NCI-H128 (cell line): ENCODE measurements around the gene TPGS1.
A peak's percentile ranks its signal among the peaks of the same experiment; 100 is the strongest.

Experiments used
- DNase-seq: peaks from one replicate; lab custom pipeline; 2025; ENCODE audit not compliant: unreplicated experiment; lab: John Stamatoyannopoulos, UW

TPGS1 gene

DNA sequence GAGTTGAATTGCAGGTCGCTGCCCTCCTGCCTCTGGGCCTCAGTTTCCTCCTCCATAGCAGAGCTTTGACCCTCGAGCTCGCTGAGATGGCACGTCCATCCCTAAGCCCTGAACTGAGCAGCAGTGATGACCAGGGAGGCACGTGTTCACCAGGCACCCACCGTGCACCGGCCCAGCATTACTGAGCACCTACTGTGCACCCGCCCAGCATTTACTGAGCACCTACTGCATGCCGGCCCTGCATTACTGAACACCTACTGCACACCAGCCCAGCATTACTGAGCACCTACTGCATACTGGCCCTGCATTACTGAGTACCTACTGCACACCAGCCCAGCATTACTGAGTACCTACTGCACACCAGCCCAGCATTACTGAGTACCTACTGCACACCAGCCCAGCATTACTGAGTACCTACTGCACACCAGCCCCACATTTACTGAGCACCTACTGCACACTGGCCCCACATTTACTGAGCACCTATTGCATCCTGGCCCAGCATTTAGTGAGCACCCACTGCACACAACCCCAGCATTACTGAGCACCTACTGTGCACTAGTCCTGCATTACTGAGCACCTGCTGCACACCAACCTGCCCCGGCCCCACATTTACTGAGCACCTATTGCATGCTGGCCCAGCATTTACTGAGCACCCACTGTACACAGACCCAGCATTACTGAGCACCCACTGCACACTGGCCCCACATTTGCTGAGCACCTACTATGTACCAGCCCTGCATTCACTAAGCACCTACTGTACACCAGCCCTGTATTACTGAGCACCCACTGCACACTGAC is 6.3 kb downstream of the TPGS1 start:
- DNase-seq: no peak

GRCh38 chr19:514166-514663 is 6.9 kb downstream of the TPGS1 start:
- no peak for DNase-seq

DNA sequence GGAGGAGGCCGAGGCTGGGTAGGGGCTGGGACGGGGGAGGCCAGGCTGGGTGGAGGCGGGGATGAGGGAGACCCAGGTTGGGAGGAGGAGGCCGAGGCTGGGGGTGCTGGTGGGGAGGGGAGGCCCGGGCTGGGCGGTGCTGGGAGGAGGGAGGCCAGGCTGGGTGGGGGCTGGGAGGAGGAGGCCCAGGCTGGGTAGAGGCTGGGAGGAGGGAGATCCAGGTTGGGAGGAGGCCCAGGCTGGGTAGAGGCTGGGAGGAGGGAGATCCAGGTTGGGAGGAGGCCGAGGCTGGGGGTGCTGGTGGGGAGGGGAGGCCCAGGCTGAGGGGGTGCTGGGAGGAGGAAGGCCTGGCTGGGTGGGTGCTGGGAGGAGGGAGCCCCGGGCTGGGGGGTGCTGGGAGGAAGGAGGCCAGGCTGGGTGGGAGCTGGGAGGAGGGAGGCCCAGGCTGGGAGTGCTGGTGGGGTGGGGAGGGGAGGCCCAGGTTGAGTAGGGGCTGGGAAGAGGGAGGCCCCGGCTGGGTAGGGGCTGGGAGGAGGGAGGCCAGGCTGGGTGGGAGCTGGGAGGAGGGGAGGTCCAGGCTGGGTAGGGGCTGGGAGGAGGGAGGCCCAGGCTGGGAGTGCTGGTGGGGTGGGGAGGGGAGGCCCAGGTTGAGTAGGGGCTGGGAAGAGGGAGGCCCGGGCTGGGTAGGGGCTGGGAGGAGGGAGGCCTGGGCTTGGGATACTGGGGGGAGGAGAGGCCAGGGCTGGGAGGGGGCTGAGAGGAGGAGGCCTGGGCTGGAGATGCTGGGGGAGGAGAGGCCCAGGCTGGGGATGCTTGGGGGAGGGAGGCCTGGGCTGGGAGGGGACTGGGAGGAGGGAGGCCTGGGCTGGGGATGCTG is 10.7 kb downstream of the TPGS1 start:
- no peak for DNase-seq

GRCh38 chr19:518598-519231 is 11.4 kb downstream of the TPGS1 start:
- DNase-seq: no peak

- no peak for DNase-seq
These were observed 12.2 kb downstream of the TPGS1 start for GRCh38 chr19:519449-519865.

DNA sequence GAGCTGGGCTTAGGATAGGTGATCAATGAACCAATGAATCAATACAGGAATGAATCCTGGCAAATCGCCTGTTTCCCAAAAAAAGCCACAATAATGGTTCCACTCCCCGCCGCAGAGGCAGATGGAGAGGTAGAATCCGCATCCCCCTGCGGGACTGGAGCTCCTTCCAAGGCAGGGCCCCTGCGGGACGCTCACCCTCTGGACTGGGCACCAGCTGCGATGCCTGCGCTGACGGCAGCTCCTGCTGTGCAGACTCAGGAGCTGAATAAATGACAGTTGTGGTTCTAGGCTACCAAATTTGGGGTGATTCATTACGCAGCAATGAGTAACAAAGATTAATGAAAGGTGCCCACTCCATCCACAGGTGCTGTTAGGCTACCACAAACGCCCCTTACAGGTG is 15.4 kb downstream of the TPGS1 start:
- no peak for DNase-seq

DNA sequence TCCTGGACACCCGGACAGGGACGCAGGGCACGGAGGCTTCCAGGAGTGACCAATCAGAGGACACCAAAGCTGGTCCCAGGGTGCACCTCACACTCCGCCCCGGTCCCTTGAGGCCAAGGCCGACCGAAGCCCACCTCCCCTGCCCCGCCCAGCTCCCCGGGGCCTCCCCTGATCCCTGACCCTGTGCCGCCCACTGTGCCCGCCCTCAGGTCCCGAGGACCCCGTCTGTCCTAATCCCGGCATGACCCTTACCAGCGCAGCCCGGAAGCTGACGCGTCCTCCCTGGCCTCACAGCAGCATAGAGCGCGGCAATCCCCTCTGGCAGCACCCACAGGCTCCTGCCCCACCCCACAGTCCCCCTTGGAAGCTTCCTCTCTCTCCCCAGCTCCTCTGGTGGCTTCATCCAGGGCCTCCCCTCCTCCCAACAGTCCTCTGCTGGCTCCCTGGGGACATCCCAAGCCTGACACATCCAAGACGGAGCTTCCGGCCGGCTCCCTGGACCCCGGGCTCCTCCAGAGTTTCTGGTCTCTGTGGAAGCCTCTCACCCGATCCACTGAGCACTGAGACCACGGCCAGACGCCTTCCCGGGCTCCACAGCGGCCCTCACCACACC is 16.9 kb downstream of the TPGS1 start:
- no peak for DNase-seq

GRCh38 chr19:525029-525428 is 17.7 kb downstream of the TPGS1 start:
- no peak for DNase-seq

DNA sequence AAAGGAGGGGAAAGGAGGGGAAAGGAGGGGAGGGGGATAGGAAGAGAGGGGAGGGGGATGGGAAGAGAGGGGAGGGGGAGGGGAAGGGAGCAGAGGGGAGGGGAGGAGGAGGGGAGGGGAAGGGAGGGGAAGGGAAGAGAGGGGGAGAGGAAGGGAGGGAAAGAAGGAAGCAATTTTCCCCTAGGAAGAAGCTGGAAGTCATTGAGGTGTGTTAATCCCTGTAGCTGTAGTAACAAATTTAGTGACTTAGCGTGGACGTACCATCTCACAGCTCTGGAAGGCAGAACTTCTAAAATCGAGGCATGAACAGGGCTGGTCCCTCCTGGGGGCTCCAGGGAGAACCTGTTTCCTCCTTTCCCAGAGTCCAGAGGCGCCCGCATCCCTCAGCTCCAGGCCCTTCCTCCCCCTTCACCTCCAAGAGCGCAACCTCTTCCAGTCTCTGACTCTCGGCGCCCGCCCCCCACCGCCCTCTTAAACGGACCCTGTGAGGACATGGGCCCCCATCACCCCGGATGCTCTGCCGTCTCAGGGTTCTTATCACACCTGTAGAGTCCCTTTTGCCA is 18.6 kb downstream of the TPGS1 start:
- no peak for DNase-seq

DNA sequence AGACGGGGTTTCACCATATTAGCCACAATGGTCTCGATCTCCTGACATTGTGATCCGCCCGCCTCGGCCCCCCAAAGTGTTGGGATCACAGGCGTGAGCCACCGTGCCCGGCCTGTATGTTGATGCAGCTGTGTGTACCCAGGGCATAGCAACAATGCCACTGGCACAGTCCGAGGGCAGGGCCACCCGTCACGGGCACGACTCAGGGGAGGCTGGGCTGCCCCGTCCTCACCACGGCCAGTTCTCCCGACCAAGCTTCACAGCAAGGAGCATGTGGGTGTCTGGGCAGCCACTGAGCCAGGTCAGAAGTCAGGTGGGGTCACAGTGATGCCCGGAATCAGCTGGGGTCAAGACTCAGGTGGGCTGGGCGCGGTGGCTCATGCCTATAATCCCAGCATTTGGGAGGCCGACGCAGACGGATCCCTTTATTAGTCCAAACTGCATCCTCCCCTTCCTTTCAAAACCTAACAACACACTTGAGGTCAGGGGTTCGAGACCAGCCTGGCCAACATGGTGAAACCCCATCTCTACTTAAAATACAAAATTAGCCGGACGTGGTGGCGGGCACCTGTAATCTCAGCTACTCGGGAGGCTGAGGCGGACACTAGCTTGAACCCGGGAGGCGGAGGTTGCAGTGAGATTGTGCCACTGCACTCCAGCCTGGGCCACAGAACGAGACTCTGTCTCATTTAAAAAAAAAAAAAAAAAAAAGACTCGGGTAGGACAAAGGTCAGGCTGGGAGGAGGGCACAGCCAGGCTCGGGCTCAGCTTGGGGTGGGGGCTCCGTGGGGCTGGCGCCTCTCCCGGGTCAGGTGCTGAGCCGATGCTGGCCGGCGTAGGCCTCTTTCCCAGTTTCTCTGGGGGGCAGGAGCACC is 23.1 kb downstream of the TPGS1 start:
- DNase-seq: no peak

DNA sequence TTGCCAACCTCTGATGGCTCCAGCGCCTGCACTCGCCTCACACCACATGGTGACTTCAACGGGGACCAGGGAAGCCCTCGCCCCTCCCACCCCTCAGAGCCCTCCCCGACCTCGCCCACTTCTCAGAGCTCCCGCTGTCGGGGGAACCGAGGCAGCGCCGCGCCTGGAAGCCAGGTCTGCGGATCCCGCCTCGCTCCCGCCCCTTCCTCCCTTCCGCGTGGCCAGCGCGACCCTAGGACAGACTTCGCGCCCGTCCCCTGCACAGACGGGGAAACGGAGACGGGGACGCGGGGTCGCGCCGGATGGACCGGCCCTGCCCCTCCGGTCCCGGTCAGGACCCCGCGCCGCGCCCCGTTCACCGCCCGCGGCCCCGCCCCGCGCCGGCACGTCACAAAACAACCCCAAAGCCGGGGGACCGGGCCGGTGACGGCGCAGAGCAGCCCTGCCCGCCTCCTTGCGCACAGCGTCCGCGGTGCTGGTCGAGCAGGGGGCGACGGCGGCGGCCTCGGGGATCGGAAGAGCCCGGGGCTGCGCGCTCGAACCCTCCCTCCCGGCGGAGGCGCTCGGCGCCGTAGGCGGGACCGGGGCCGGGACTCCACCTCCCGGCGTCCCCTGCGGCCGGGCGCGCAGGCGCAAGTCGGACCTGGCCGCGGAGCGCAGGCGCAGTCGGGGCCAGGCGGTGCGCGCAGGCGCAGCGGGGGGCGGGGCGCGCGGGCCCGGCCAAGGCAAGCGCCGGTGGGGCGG is 23.9 kb downstream of the TPGS1 start:
- DNase-seq: peak; percentile 65

- DNase-seq: no peak
These were observed 24.7 kb downstream of the TPGS1 start, which contains the start of gene CDC34 for GRCh38 chr19:531753-532560. Gene CDC34 (plus strand): TSS chr19:531760. CDS start chr19:531932, 172 bp downstream.

- DNase-seq: no peak
These were observed 25.5 kb downstream of the TPGS1 start for GRCh38 chr19:532561-533363.

DNA sequence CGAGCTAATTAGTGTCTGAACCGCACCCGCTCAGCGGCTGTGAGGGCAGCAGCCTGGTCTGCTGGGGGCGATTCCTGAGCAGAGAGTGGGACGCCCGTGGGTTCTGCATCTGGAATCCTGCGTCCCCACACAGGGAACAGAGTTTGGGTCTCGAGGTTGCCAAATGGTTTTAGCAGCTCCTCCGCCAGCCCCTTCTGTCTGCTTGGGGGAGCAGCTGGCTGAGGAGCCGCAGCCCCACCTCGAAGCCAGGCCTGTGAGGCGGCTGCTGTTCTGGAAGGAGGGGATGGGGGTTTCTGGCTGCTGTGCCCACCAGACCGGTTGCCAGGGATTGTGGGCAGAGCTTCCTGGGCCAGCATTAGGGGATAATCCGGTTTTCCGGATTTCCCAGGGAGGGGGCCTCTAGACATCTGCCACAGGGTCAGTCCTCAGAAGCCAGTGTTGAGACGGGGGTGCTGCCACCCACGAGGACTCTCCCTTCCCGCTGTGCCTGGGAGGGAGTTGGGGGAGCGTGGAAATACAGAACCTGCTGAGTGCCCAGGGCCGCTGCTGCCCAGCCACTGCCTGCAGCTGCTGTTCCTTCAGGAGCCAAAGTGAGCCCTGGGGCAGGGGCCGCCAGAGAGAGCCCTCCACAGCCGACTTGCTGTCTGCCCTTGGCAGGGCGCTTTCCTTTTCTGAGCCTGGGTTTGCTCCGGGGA is 26.2 kb downstream of the TPGS1 start:
- DNase-seq: no peak

GRCh38 chr19:534088-534487 is 26.8 kb downstream of the TPGS1 start:
- no peak for DNase-seq

GRCh38 chr19:535017-535835 is 27.9 kb downstream of the TPGS1 start:
- no peak for DNase-seq
